GM12878 (cell line): ENCODE results near the gene NSUN2. TPM values are rescaled to one million over a fixed set of nuclear protein-coding genes. Genes with fewer than 3 reads are reported as not detected.

Experiments
- ATF2 ChIP-seq: IDR thresholded peaks from 2 replicates; pipeline ENCODE4 v1.6.1; 2012; ENCODE audit warnings: low read length, inconsistent platforms
- EED ChIP-seq: sonication (generic); IDR thresholded peaks from 2 replicates; pipeline ENCODE4 v1.6.1; 2016; ENCODE audit warnings: antibody characterized with exemption, low read depth
- IRF3 ChIP-seq: fragments of 450-650 bp; IDR thresholded peaks from 2 replicates; pipeline ENCODE4 v1.6.1; 2014; ENCODE audit warnings: mild to moderate bottlenecking
- IRF5 ChIP-seq: fragments of 450-650 bp; IDR thresholded peaks from 2 replicates; pipeline ENCODE4 v1.6.1; 2017; ENCODE audit warnings: borderline replicate concordance
- MEF2A ChIP-seq: IDR thresholded peaks from 2 replicates; pipeline ENCODE4 v1.6.1; 2011; ENCODE audit warnings: low read depth, mild to moderate bottlenecking, low read length, moderate library complexity; ENCODE audit not compliant: insufficient read depth
- MEF2B ChIP-seq: fragments of 450-650 bp; IDR thresholded peaks from 2 replicates; pipeline ENCODE4 v1.6.1; 2018; ENCODE audit warnings: mild to moderate bottlenecking, moderate library complexity; ENCODE audit not compliant: partially characterized antibody, poor library complexity, severe bottlenecking
- NBN ChIP-seq: fragments of 450-650 bp; IDR thresholded peaks from 2 replicates; pipeline ENCODE4 v1.6.1; 2016
- NFIC ChIP-seq: IDR thresholded peaks from 2 replicates; pipeline ENCODE4 v1.6.1; 2012; ENCODE audit warnings: low read depth, mild to moderate bottlenecking, inconsistent platforms, low read length, moderate library complexity
- NR2F1 ChIP-seq: fragments of 450-650 bp; conservative IDR thresholded peaks from 2 replicates; pipeline ENCODE4 v1.6.1; 2017; ENCODE audit warnings: mild to moderate bottlenecking
- NRF1 ChIP-seq: conservative IDR thresholded peaks from 2 replicates; pipeline ENCODE4 v1.6.1; 2011; ENCODE audit warnings: mild to moderate bottlenecking, low read depth, low read length, improper control_type of control experiment
- PML ChIP-seq: IDR thresholded peaks from 2 replicates; pipeline ENCODE4 v1.6.1; 2012; ENCODE audit warnings: low read length, inconsistent platforms
- PRDM15 ChIP-seq: fragments of 450-650 bp; formaldehyde crosslinking; IDR thresholded peaks from 2 replicates; pipeline ENCODE4 v1.4.0; 2020; ENCODE audit warnings: mild to moderate bottlenecking, moderate library complexity
- RBBP5 ChIP-seq: fragments of 200-600 bp; sonication (generic); conservative IDR thresholded peaks from 2 replicates; pipeline ENCODE4 v1.6.1; 2016
- RCOR1 ChIP-seq: conservative IDR thresholded peaks from 2 replicates; pipeline ENCODE4 v1.6.1; 2012; ENCODE audit warnings: low read depth, low read length, improper control_type of control experiment
- SMC3 ChIP-seq: IDR thresholded peaks from 2 replicates; pipeline ENCODE4 v1.6.1; 2011; ENCODE audit warnings: low read length, improper control_type of control experiment, borderline replicate concordance
- SREBF2 ChIP-seq: IDR thresholded peaks from 2 replicates; pipeline ENCODE4 v1.6.1; 2012; ENCODE audit warnings: mild to moderate bottlenecking, low read length
- TCF3 ChIP-seq: IDR thresholded peaks from 2 replicates; pipeline ENCODE4 v1.6.1; 2012; ENCODE audit warnings: low read depth, mild to moderate bottlenecking, low read length, borderline replicate concordance; ENCODE audit not compliant: insufficient read depth
- USF2 ChIP-seq: IDR thresholded peaks from 2 replicates; pipeline ENCODE4 v1.6.1; 2011; ENCODE audit warnings: low read depth, low read length, improper control_type of control experiment, borderline replicate concordance
- ZBTB40 ChIP-seq: fragments of 450-650 bp; IDR thresholded peaks from 2 replicates; pipeline ENCODE4 v1.6.1; 2016; ENCODE audit warnings: mild to moderate bottlenecking, moderate library complexity, borderline replicate concordance
- polyA plus RNA-seq, 11 experiments: library from polyadenylated mRNA; depleted of rRNA in 4 of 11; unstranded in 6 of 11; stranded (reverse) in 5 of 11; fragments of >200 nt; fragmentation: Nextera tagmentation in 4 of 11; fragmentation: Illumina TruSeq in 1 of 11; extraction: Ambion mirVana in 4 of 11; extraction: Trizol in 1 of 11; gene quantifications; 1 replicate in 1 of 11; 2 replicates in 10 of 11; pipeline versions ENCODE4 v1.2.1 to v1.2.3, GENCODE V29; 2011 to 2016; ENCODE audit warnings: inconsistent platforms in 2 of 11, missing spikeins in 2 of 11, low read depth in 1 of 11
- total RNA-seq, 4 experiments: library from RNA; depleted of rRNA in 3 of 4; stranded (reverse); fragments of >200 nt in 3 of 4; fragmentation: Illumina TruSeq in 1 of 4; extraction: Trizol in 1 of 4; gene quantifications; 2 replicates each; pipeline versions ENCODE4 v1.2.1 to v1.2.3, GENCODE V29; 2013 to 2021

The NSUN2 gene
- total and polyA plus RNA-seq, 10 of the 15 experiments (the other 5 are each of a cell fraction or from before 2014, with no cell fraction given), result 8.0 to 112 (median 91.1) TPM

- TF ChIP-seq PRDM15 (CRISPR knock-in tag), result no peak
- TF ChIP-seq ZBTB40, result no peak
- TF ChIP-seq USF2, result no peak
- no peak for TF ChIP-seq IRF3
- TF ChIP-seq RCOR1, result no peak
- no peak for TF ChIP-seq NRF1
- TF ChIP-seq IRF5, result no peak
- peak; percentile 97 for TF ChIP-seq MEF2B
- TF ChIP-seq NFIC, result peak; percentile 22; the same call in 1 of the 2 replicates
- no peak for TF ChIP-seq SMC3
- TF ChIP-seq EED, result peak; percentile 43; the same call in 1 of the 2 replicates
- no peak for TF ChIP-seq ATF2
- TF ChIP-seq TCF3, result peak; percentile 96
- TF ChIP-seq NR2F1, result peak; percentile 87
- TF ChIP-seq PML, result no peak
- TF ChIP-seq SREBF2, result no peak
- TF ChIP-seq MEF2A, result peak; percentile 63; the same call in 1 of the 2 replicates
- no peak for TF ChIP-seq RBBP5
- no peak for TF ChIP-seq NBN
Measured at GRCh38 chr5:6652025-6652424, 19.2 kb upstream of the NSUN2 start (continued).
